Measurements from ENCODE around the gene CRYBG2. TPM values are rescaled to one million over a fixed set of nuclear protein-coding genes. Genes with fewer than 3 reads are reported as not detected.
A peak's percentile ranks its signal among the peaks of the same experiment; 100 is the strongest.

The CRYBG2 gene
- total RNA-seq, 1 donor from 2014 or later, result 9.4 TPM

DNA sequence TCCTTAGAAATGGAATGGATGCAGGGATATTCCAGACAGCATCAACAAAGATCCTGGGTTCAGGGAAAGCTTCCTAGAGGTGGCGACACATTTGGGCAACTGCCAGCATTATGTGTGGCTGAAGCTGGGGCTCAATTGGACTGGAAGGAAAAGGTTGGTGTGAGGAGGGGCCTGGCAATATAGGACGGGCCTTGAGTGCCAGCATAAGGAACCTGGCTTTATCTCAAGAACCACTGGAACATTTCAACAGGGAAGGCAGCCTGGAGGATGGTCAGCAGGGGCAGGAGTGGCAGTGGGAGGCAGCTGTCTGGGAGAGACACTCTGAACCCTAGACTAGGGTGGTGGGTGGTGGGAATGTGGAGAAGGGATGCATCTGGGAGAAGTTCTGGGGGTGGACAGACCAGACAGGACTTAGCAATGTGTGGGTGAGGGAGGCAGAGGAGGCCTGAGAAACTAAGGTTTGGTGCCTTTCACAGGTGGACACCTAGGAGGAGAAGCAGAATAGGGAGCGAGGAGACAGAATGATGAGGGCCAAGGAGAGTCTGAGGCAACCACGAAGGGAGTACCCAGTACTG, 70.6 kb downstream of the CRYBG2 start:
- peak overlapping the region; percentile 54 for H3K27ac Mint-ChIP-seq
- no peak for DNase-seq (ENCODE audit: low spot score in 2 of 2, unreplicated experiment in 2 of 2)
- no peak for TF ChIP-seq CTCF (IDR thresholded peaks at IDR 0.05; ENCODE audit: unreplicated experiment)

DNA sequence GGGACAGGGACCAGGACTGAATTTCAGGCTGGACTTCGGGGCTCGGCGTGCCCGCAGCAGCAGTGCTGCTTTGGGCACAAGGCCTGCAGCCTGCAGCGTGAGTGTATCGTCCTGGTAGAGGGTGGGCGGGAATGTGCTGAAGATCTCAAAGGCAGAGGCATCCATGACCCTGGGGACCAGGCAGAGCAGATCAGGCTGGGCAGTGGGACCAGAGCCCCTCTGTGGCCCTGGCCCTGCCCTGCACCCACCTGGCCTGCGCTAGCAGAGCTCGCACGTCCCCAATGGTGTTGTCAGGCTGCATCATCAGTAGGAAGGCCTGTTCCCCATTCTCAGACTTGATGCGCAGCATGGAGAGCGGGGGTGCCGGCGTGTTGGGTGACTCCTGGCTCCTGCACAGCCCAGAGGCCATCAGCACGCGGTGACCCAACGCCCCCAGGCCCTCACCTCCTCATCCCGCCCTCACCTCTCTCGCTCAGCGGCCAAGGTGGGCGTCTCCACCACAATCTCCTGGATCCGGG, 71.5 kb downstream of the CRYBG2 start:
- Mint-ChIP-seq H3K36me3 (peaks cover 1% of the 10 kb centered on the region), H3K27ac (no peak overlapping the region), H3K9me3 (no peaks in the 10 kb centered on the region), H3K4me1 (peaks cover 28% of the 10 kb centered on the region), H3K4me3 (no peak overlapping the region), H3K27me3 (ENCODE audit: low read depth) (no peaks in the 10 kb centered on the region)
- no peak for DNase-seq (ENCODE audit: low spot score in 2 of 2, unreplicated experiment in 2 of 2)
- TF ChIP-seq CTCF (IDR thresholded peaks at IDR 0.05; ENCODE audit: unreplicated experiment), result no peak

More for the DNA sequence above, 70.6 kb downstream of the CRYBG2 start:
- H3K9me3 Mint-ChIP-seq, result no peaks in the 10 kb centered on the region
- no peaks in the 10 kb centered on the region for H3K27me3 Mint-ChIP-seq (ENCODE audit: low read depth)
- H3K4me3 Mint-ChIP-seq, result no peak overlapping the region
- peaks cover 1% of the 10 kb centered on the region for H3K36me3 Mint-ChIP-seq
- peaks cover 28% of the 10 kb centered on the region for H3K4me1 Mint-ChIP-seq

GRCh38 chr1:26281971-26282370, 72.0 kb downstream of the CRYBG2 start:
- Mint-ChIP-seq H3K9me3 (no peaks in the 10 kb centered on the region), H3K4me1 (peaks cover 28% of the 10 kb centered on the region), H3K36me3 (peaks cover 1% of the 10 kb centered on the region), H3K27me3 (ENCODE audit: low read depth) (no peaks in the 10 kb centered on the region), H3K4me3 (no peak overlapping the region), H3K27ac (no peak overlapping the region)
- TF ChIP-seq CTCF (IDR thresholded peaks at IDR 0.05; ENCODE audit: unreplicated experiment), result no peak
- DNase-seq (ENCODE audit: low spot score in 2 of 2, unreplicated experiment in 2 of 2), result no peak

GRCh38 chr1:26281091-26281958, 72.6 kb downstream of the CRYBG2 start:
- H3K4me3 Mint-ChIP-seq, result peak overlapping the region; percentile 59
- peak overlapping the region; percentile 47 for H3K27ac Mint-ChIP-seq
- no peak for TF ChIP-seq CTCF (IDR thresholded peaks at IDR 0.05; ENCODE audit: unreplicated experiment)
- no peaks in the 10 kb centered on the region for H3K27me3 Mint-ChIP-seq (ENCODE audit: low read depth)
- no peaks in the 10 kb centered on the region for H3K9me3 Mint-ChIP-seq
- peaks cover 1% of the 10 kb centered on the region for H3K36me3 Mint-ChIP-seq
- DNase-seq (ENCODE audit: low spot score in 2 of 2, unreplicated experiment in 2 of 2), result no peak
- peaks cover 28% of the 10 kb centered on the region for H3K4me1 Mint-ChIP-seq

DNA sequence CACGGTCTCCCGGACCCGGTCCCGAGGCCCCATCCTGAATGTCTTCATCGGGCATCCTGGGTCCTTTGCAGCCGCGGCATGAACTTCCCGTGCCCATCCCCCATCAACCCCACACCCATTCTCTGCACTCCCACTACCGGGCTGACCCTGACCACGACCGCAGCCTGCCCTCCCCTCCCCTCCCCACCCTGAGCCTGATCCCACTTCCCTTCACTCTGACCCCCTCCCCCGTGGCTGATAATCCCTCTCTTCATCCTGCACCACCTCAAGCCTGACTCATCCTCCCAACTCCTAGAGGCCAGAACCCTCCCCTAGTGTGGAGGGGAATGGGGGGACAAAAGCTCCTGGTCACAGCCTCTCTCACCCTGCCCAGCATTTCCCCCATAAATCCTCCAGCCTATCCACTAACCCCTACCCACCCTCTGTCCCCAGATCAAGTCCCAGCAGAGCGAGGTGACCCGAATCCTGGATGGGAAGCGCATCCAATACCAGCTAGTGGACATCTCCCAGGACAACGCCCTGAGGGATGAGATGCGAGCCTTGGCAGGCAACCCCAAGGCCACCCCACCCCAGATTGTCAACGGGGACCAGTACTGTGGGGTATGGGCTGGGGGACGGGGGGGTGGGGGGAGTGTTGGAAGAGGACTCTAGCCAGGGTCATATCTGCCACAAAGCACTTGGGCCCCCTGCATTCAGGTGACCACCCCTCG, 73.4 kb downstream of the CRYBG2 start:
- TF ChIP-seq CTCF (IDR thresholded peaks at IDR 0.05; ENCODE audit: unreplicated experiment), result no peak
- Mint-ChIP-seq H3K27ac (peak overlapping the region; percentile 47), H3K4me1 (peaks cover 34% of the 10 kb centered on the region), H3K4me3 (peak overlapping the region; percentile 87), H3K27me3 (ENCODE audit: low read depth) (no peaks in the 10 kb centered on the region), H3K9me3 (no peaks in the 10 kb centered on the region), H3K36me3 (peaks cover 3% of the 10 kb centered on the region)
- DNase-seq (ENCODE audit: low spot score in 2 of 2, unreplicated experiment in 2 of 2), result no peak
